Measurements from ENCODE around the gene SLC27A1. TPM values are rescaled to one million over a fixed set of nuclear protein-coding genes. Genes with fewer than 3 reads are reported as not detected.

The SLC27A1 gene
- total and polyA plus RNA-seq, 2 donors (not counting 3 experiments of a cell fraction or from before 2014, with no cell fraction given), result 10.4 to 13.5 TPM

GRCh38 chr19:17450264-17451075, 19.9 kb upstream of the SLC27A1 start:
- no peak overlapping the region for H3K27ac ChIP-seq (ENCODE audit: insufficient read depth, low read depth, low read length)
- H3K4me2 ChIP-seq (ENCODE audit: insufficient read depth, low read length), result no peak overlapping the region
- ChIA-PET POLR2A (interaction anchor here (0.7 kb wide), 1 partner anchor 172 kb away, joined by 3 read pairs; no protein-coding TSS in a partner anchor), CTCF (no interaction called here)
- peaks cover 17 to 30% of the 10 kb centered on the region in 2 experiments for H3K27me3 ChIP-seq (ENCODE audit: control insufficient read depth in 2 of 2, insufficient read depth in 2 of 2, low read length in 2 of 2)
- no peak overlapping the region for H3K4me3 ChIP-seq (replicated peaks in 1 of 3; ENCODE audit: insufficient read depth in 1 of 3, low read depth in 1 of 3, low read length in 3 of 3)
- no peaks in the 10 kb centered on the region for H3K9me3 ChIP-seq (replicated peaks; ENCODE audit: control insufficient read depth, insufficient read depth, low read length)
- no peaks in the 10 kb centered on the region for H3K9me1 ChIP-seq (replicated peaks; ENCODE audit: control insufficient read depth, extremely low read depth, insufficient read depth, low read length)
- no peaks in the 10 kb centered on the region for H4K20me1 ChIP-seq (replicated peaks; ENCODE audit: control insufficient read depth, extremely low read depth, insufficient read depth, low read length)
- peak; percentile 44 for FAIRE-seq
- no peaks in the 10 kb centered on the region for H3K36me3 ChIP-seq (ENCODE audit: control insufficient read depth in 2 of 2, extremely low read depth in 1 of 2, insufficient read depth in 2 of 2, low read length in 2 of 2)
- intact Hi-C loops (cut with micrococcal nuclease) (loop anchor here (5.0 kb wide), 1 partner anchor 327 kb away; no protein-coding TSS in a partner anchor), dilution Hi-C loops (cut with MboI; ENCODE audit: extremely low pct_ligation_motif_present, low sequenced_read_pairs) (no loop called here)
- TF ChIP-seq EZH2 (IDR thresholded peaks at IDR 0.05; ENCODE audit: borderline replicate concordance, low read depth, low read length, severe bottlenecking) (no peak), MAX (IDR thresholded peaks at IDR 0.05; ENCODE audit: insufficient read depth, insufficient read length) (no peak), MYC (IDR thresholded peaks at IDR 0.05; ENCODE audit: low read depth, low read length) (no peak), POLR2AphosphoS5 (IDR thresholded peaks at IDR 0.05; ENCODE audit: insufficient read depth, low read depth, low read length) (no peak), JUN (IDR thresholded peaks at IDR 0.05; ENCODE audit: borderline replicate concordance, insufficient read depth, insufficient read length, low read depth) (no peak), CTCF (IDR thresholded peaks at IDR 0.05; ENCODE audit: extremely low read depth in 1 of 2, insufficient read depth in 1 of 2, low read depth in 1 of 2, low read length in 2 of 2) (no peak), FOS (IDR thresholded peaks at IDR 0.05; ENCODE audit: borderline replicate concordance, insufficient read depth, low read length) (no peak)
- H3K4me1 ChIP-seq (ENCODE audit: control insufficient read depth, extremely low read depth, insufficient read depth, low read length), result no peaks in the 10 kb centered on the region
- no peak for DNase-seq (ENCODE audit: low read depth, low spot score)
- H2AFZ ChIP-seq (ENCODE audit: low read depth, low read length), result no peak overlapping the region
- no peak overlapping the region for H3K9ac ChIP-seq (replicated peaks; ENCODE audit: extremely low read depth, insufficient read depth, low read length)
- H3K79me2 ChIP-seq (ENCODE audit: control insufficient read depth, insufficient read depth, low read length), result no peaks in the 10 kb centered on the region
- no TSS peak for BruUV-seq (replicated peaks)

Data from endothelial cell of umbilical vein (primary cell).